Coronary artery (tissue), 2 donors: Measurements from ENCODE around the gene ACIN1.

Experiments used
- DNase-seq: peaks from one replicate; pipeline ENCODE4 v3.0.0-alpha.2; 2017; ENCODE audit warnings: low spot score
- H3K27ac ChIP-seq, 2 donors: fragments of 200-600 bp; sonication (generic); one replicate each; pipeline ENCODE4 v1.5.1; 2016 to 2019
- H3K4me3 ChIP-seq: fragments of 200-600 bp; sonication (generic); 2 replicates; pipeline ENCODE4 v1.5.1; 2016; ENCODE audit warnings: mild to moderate bottlenecking, moderate library complexity
- TF ChIP-seq, protein P1 (sequence below): fragments of 200-600 bp; sonication (generic); IDR thresholded peaks from one replicate; pipeline ENCODE4 v1.5.1; 2019; ENCODE audit warnings: antibody characterized with exemption

ACIN1 gene

DNA sequence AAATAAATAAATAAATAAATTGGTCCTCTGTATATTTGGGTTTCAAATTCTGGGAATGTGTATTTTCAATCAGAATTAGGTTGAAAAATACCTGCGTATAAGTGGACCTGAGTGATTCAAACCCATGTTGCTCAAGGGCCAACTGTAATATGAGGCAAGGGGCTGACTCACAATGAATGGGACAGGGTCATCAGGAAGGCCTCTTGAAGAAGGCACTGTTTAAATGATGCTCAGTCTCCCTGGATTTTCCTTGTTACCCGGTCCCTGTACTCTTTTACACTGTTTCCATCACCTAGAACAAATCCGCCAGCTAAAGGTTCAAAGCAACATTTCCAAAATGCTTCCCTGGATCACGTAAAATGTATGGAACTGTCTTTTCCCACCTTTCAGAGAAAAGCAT lies 64.0 kb downstream of the ACIN1 start:
- H3K27ac ChIP-seq: no peak overlapping the region
- H3K4me3 ChIP-seq: no peak overlapping the region
- DNase-seq: no peak
- TF ChIP-seq, protein P1, sequence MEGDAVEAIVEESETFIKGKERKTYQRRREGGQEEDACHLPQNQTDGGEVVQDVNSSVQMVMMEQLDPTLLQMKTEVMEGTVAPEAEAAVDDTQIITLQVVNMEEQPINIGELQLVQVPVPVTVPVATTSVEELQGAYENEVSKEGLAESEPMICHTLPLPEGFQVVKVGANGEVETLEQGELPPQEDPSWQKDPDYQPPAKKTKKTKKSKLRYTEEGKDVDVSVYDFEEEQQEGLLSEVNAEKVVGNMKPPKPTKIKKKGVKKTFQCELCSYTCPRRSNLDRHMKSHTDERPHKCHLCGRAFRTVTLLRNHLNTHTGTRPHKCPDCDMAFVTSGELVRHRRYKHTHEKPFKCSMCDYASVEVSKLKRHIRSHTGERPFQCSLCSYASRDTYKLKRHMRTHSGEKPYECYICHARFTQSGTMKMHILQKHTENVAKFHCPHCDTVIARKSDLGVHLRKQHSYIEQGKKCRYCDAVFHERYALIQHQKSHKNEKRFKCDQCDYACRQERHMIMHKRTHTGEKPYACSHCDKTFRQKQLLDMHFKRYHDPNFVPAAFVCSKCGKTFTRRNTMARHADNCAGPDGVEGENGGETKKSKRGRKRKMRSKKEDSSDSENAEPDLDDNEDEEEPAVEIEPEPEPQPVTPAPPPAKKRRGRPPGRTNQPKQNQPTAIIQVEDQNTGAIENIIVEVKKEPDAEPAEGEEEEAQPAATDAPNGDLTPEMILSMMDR: no peak

DNA sequence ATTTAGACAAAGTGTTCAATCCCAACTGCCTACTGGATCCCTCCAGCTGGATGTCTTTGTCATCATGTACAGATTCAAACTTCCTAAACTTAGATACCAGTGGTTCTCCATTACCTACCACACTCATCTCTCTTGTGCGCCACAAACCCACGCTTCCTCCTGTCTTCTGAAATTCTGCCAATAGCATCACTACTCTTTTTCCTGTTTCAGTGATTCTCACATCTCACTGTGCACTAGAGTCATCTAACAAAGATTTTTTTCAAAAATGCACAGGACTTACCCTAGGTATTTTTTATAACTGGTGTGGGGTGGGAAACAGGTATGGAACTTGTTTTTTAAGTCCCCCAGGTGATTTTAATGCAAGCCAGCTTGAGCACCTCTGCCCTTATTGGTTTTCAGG lies 66.1 kb downstream of the ACIN1 start:
- Histone ChIP-seq H3K27ac (no peak overlapping the region), H3K4me3 (no peak overlapping the region)
- DNase-seq: no peak
- TF ChIP-seq, protein P1: no peak

DNA sequence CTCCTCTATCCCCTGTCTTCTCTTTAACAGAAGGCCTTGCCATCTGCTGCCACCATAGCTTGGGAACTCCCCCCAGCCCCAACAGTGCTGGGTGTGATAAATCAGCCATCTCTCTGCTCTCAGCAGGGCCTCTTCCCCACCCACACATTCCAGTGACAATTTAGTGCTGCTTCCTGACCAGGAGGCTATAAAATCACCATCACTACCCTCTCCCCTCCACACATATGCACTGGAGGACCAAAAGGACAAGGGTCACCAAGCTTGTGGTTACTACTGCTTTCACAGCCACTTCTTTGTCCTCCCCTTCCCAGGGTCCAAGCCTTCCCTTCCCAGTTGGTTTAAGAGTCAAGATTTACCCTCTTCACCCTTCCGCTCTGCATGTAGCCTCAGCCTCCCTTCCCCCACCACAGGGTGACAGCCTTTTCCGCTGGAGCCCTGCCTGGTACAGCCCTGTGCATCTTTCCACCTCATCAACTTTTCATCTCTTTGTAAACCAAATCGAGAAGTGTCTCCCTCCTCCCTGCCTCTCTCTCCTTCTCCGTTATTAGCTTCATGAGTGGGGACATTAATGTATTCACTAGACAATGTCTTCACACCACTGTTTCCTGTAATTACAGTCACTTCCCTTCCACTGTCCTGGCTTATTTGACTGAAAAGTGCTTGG lies 69.7 kb downstream of the ACIN1 start:
- no peak for DNase-seq
- TF ChIP-seq, protein P1: no peak
- H3K4me3 ChIP-seq: no peak overlapping the region

DNA sequence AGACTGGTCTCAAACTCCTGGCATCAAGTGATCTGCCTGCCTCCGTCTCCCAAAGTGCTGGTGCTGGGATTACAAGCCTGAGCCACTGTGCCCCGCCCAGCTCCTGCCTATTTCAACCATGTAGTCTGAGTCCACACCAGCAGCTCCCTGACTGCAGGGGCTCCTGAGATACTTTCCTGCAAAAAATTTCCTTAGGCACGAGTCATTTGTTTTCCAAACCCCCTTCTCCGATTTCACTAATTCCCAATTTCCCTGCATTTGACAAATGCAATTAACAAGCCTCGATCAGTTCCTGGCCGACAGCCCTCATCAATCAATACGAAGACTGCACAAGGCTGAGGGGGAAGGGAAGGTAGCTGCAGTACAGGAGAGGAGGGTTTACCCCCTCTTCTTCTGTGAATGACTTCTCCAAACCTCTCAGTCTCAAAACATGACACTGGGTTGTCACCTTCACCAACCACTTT lies 70.3 kb downstream of the ACIN1 start:
- TF ChIP-seq, protein P1: no peak
- no peak overlapping the region for H3K27ac ChIP-seq
- DNase-seq: no peak
- H3K4me3 ChIP-seq: no peak overlapping the region

More for the DNA sequence above, 69.7 kb downstream of the ACIN1 start:
- H3K27ac ChIP-seq: no peak overlapping the region

DNA sequence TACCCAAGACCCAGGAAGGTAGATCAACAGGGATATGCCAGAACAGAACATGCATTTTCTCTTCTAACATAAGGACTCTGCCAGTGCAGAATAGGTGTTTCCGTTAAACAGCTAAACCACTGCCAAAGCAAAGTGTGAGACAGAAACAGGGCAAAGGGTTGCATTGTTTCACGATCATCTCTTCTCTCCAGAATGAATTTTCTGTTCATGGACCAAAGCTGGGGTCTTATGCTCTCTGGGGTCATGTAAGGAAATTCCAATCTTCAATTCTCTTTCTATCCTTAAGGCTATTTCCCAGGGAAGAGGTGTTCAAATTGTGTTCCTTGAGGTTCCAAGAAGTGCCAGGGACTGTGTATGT lies 71.2 kb downstream of the ACIN1 start:
- DNase-seq: no peak
- Histone ChIP-seq H3K4me3 (no peak overlapping the region), H3K27ac (no peak overlapping the region)
- TF ChIP-seq, protein P1: no peak

DNA sequence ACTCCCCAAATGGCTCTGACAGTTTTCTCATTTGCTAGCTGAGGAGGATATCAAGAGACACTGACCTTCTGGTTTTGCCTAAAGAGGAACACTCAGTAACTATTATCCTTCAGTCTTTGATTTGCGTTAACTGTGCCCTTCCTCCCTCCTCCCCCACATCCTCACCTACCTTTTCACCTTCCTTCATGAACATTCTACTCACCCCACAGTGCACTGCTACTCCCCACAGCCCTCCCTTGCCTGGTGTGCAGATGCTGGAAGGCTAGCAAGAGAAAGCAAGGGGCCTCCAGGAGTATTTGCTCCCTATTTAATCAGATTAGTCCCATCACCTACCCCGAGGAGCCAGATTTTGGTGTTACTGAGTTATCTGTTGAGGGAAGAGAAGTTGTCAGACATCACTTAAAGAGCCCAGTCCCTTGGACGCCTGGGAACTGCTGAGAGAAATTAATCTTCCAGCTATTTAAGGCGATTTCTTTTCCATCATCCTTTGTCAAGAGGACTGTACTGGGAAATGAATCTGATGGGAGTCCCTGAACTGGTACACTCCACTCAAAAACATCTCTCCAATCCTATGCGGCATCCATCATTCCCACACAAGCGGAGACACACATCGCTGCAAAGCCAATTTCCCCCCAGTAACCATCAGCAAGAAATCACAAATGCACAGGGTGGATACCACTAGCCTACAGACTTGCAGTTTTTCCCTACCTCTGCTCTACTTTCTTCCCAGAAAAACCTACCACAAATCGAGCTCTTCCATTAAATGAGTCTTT lies 71.7 kb downstream of the ACIN1 start:
- DNase-seq: no peak
- TF ChIP-seq, protein P1: no peak
- Histone ChIP-seq H3K27ac (no peak overlapping the region), H3K4me3 (no peak overlapping the region)
